Smooth muscle cell (in vitro differentiated cells): ENCODE data around the gene MMADHC. TPM values are rescaled to one million over a fixed set of nuclear protein-coding genes. Genes with fewer than 3 reads are reported as not detected.

ENCODE experiments used
- DNase-seq: peaks from one replicate; lab custom pipeline; 2025; ENCODE audit not compliant: unreplicated experiment; lab: John Stamatoyannopoulos, UW
- H2AFZ ChIP-seq: fragments of 200-600 bp; sonication (generic); 2 replicates; pipeline ENCODE4 v1.6.0; 2016; ENCODE audit warnings: antibody characterized with exemption, low read depth, mild to moderate bottlenecking
- H3F3A ChIP-seq: fragments of 200-600 bp; sonication (generic); 2 replicates; pipeline ENCODE4 v1.6.0; 2017; ENCODE audit warnings: antibody characterized with exemption, low read depth
- H3K27ac ChIP-seq: fragments of 200-600 bp; sonication (generic); 2 replicates; pipeline ENCODE4 v1.5.1; 2016; ENCODE audit warnings: low read depth, mild to moderate bottlenecking
- H3K27me3 ChIP-seq: fragments of 200-600 bp; sonication (generic); 2 replicates; pipeline ENCODE4 v1.6.1; 2016; ENCODE audit warnings: low read depth, mild to moderate bottlenecking
- H3K36me3 ChIP-seq: fragments of 200-600 bp; sonication (generic); 2 replicates; pipeline ENCODE4 v1.5.1; 2016; ENCODE audit warnings: low read depth
- H3K4me1 ChIP-seq: fragments of 200-600 bp; sonication (generic); 2 replicates; pipeline ENCODE4 v1.5.1; 2016; ENCODE audit warnings: low read depth
- H3K4me2 ChIP-seq: fragments of 200-600 bp; sonication (generic); 2 replicates; pipeline ENCODE4 v1.6.0; 2016; ENCODE audit warnings: mild to moderate bottlenecking
- H3K4me3 ChIP-seq: fragments of 200-600 bp; sonication (generic); 2 replicates; pipeline ENCODE4 v1.5.1; 2016; ENCODE audit warnings: mild to moderate bottlenecking
- H3K79me2 ChIP-seq: fragments of 200-600 bp; sonication (generic); 2 replicates; pipeline ENCODE4 v1.6.0; 2016; ENCODE audit warnings: low read depth, mild to moderate bottlenecking
- H3K9ac ChIP-seq: fragments of 200-600 bp; sonication (generic); 2 replicates; pipeline ENCODE4 v1.6.0; 2016; ENCODE audit warnings: low read depth
- H3K9me3 ChIP-seq: fragments of 200-600 bp; sonication (generic); replicated peaks from 2 replicates; pipeline ENCODE4 v1.5.1; 2016; ENCODE audit warnings: low read depth
- H4K20me1 ChIP-seq: fragments of 200-600 bp; sonication (generic); 2 replicates; pipeline ENCODE4 v1.6.0; 2016; ENCODE audit warnings: low read depth
- WGBS: methylation state at CpG from one replicate; pipeline ENCODE4 v1.1.7; 2016; ENCODE audit warnings: low lambda C conversion rate; 5-methylcytosine and 5-hydroxymethylcytosine counted together
- polyA plus RNA-seq: library from polyadenylated mRNA; unstranded; fragments of >200 nt; fragmentation: Nextera tagmentation; extraction: Ambion mirVana; gene quantifications from 2 replicates; pipeline ENCODE4 v1.2.1, GENCODE V29; 2016
- total RNA-seq: library from RNA; depleted of rRNA; stranded (reverse); fragments of >200 nt; gene quantifications from 2 replicates; pipeline ENCODE4 v1.2.3, GENCODE V29; 2014
- TF ChIP-seq, protein P1 (sequence below): fragments of 200-600 bp; sonication (generic); IDR thresholded peaks from 2 replicates; pipeline ENCODE4 v1.5.1; 2017; ENCODE audit warnings: borderline replicate concordance, mild to moderate bottlenecking, antibody characterized with exemption; ENCODE audit not compliant: insufficient read depth, poor library complexity, severe bottlenecking

Gene MMADHC
- total and polyA plus RNA-seq, 2 experiments from 2014 or later: 141 to 188 TPM

DNA sequence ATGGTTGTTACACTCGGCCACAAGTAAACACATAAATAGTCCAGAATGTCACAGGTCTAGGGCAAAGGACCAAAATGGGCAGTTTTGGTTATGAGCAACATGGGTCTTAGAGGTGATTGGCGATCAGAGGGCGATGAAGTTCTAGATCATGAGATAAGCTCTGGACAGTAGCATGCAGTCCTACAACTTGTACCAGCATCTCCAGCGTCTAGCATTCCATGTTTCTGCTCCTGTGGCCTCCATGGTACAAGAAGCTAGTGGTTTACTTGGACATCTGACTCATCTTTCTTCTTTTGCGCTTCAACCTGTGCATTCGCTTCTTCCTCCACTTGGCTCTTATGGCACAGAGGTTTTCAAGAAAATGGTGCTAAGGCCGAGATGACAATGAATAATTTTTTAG lies 8.9 kb upstream of the MMADHC start:
- no peaks in the 10 kb centered on the region for H3K36me3 ChIP-seq

DNA sequence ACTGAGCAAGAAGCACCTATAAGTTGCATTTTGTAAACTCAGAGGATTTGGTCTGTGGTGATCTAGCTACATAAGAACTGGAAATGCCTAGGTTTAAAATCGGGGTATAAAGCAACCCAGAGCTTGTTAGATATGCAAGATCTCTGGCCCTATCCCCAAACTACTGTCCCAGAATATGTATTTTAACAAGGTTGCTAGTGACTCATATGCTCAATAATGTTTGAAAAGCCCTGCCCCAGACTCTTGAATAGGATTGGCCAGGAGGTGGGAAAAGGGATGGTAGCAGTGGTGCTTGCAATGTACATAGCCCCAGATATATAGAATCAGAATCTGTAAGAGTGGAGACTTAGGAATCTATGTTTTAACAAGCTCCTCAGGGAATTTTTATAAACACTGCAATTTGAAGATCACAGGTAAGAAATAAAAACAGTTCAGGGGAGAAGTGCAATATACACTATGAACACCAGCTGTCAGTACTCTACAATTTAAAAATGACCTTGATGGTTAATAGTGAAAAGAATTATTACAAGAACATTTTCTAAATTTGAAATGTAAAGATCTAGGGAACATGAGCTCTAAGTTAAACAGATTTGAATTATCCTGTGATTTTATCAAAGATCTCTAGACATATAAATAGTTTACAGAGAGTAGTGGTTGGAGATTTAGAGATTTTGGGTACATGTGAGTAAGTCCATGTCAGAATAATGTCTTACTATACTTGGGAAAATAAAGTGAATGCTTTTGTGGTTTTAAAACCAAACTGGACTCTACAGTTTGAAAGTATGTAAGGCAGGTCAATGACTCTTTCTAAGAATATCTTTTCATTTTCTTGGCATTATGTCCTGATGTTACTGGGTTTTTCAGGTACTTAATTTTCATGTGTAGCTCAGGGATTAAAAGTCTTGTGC lies 7.7 kb upstream of the MMADHC start:
- Histone ChIP-seq H3K9ac (no peak overlapping the region), H3K9me3 (no peaks in the 10 kb centered on the region), H3K27ac (peak overlapping the region; percentile 37), H3K4me3 (no peak overlapping the region), H3K36me3 (no peaks in the 10 kb centered on the region), H3K27me3 (no peaks in the 10 kb centered on the region), H3F3A (no peaks in the 10 kb centered on the region), H3K79me2 (no peaks in the 10 kb centered on the region), H3K4me2 (no peak overlapping the region), H2AFZ (no peak overlapping the region), H3K4me1 (peaks cover 2% of the 10 kb centered on the region), H4K20me1 (no peaks in the 10 kb centered on the region)
- 74% methylated on average over 1 of the region's 1 CpG for whole genome bisulfite sequencing
- TF ChIP-seq, protein P1, sequence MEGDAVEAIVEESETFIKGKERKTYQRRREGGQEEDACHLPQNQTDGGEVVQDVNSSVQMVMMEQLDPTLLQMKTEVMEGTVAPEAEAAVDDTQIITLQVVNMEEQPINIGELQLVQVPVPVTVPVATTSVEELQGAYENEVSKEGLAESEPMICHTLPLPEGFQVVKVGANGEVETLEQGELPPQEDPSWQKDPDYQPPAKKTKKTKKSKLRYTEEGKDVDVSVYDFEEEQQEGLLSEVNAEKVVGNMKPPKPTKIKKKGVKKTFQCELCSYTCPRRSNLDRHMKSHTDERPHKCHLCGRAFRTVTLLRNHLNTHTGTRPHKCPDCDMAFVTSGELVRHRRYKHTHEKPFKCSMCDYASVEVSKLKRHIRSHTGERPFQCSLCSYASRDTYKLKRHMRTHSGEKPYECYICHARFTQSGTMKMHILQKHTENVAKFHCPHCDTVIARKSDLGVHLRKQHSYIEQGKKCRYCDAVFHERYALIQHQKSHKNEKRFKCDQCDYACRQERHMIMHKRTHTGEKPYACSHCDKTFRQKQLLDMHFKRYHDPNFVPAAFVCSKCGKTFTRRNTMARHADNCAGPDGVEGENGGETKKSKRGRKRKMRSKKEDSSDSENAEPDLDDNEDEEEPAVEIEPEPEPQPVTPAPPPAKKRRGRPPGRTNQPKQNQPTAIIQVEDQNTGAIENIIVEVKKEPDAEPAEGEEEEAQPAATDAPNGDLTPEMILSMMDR: peak; percentile 52
- DNase-seq: no peak

More for the DNA sequence above, 8.9 kb upstream of the MMADHC start:
- H3K4me3 ChIP-seq: no peak overlapping the region
- TF ChIP-seq, protein P1: no peak
- WGBS: 93% methylated on average over 7 of the region's 7 CpGs
- H4K20me1 ChIP-seq: no peaks in the 10 kb centered on the region
- peaks cover 4% of the 10 kb centered on the region for H3F3A ChIP-seq
- peaks cover 2% of the 10 kb centered on the region for H3K4me1 ChIP-seq
- no peak overlapping the region for H3K4me2 ChIP-seq
- no peak overlapping the region for H3K27ac ChIP-seq
- no peak overlapping the region for H3K9ac ChIP-seq
- no peaks in the 10 kb centered on the region for H3K9me3 ChIP-seq
- DNase-seq: no peak
- no peak overlapping the region for H2AFZ ChIP-seq
- H3K79me2 ChIP-seq: no peaks in the 10 kb centered on the region
- no peaks in the 10 kb centered on the region for H3K27me3 ChIP-seq

DNA sequence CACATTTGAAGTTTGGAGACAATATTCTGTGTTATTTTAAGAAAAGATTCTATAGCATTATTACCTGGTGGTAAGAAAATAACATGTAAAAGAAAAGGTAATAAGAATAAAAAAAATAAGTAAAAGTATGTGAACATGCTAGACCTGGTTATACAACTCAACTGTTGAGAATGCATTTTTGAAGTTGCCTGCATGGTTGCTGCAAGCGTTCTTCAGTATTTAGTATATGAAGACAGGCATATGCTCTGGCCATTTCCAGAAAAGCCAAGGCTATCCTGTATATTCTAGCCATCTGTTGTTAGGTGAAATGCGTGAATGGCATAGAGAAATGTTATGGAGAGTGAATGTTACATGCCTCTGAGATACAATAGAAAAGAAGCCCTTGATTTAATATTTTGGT lies 6.8 kb upstream of the MMADHC start:
- no peaks in the 10 kb centered on the region for H3F3A ChIP-seq
- no peaks in the 10 kb centered on the region for H4K20me1 ChIP-seq
- no peak for DNase-seq
- H3K9ac ChIP-seq: no peak overlapping the region
- peaks cover 2% of the 10 kb centered on the region for H3K4me1 ChIP-seq
- no peaks in the 10 kb centered on the region for H3K36me3 ChIP-seq
- no peaks in the 10 kb centered on the region for H3K9me3 ChIP-seq
- no peak overlapping the region for H3K4me3 ChIP-seq
- TF ChIP-seq, protein P1: no peak
- H3K27me3 ChIP-seq: no peaks in the 10 kb centered on the region
- no peak overlapping the region for H3K4me2 ChIP-seq
- H2AFZ ChIP-seq: no peak overlapping the region
- H3K27ac ChIP-seq: peak overlapping the region; percentile 37
- H3K79me2 ChIP-seq: no peaks in the 10 kb centered on the region
- 82% methylated on average over 2 of the region's 2 CpGs for WGBS
